HepG2 (cell line): Measurements from ENCODE around the gene SLAMF9. TPM values are rescaled to one million over a fixed set of nuclear protein-coding genes. Genes with fewer than 3 reads are reported as not detected.

Experiments used
- ATAC-seq: fragments of 200-7000 bp; cut with Tn5 transposase; 3 replicates; pipeline ENCODE4 v1.9.1; 2020; ENCODE audit warnings: mild to moderate bottlenecking, moderate library complexity
- BruUV-seq: library from RNA; stranded (reverse); fragments of 400-500 nt; replicated peaks from 2 replicates; lab custom pipeline; 2021; lab: Mats Ljungman, UMichigan
- CTCF ChIA-PET: fragments of 300-600 bp; formaldehyde crosslinking; extraction: SDS; loops from one replicate; lab custom pipeline; 2021; ENCODE audit warnings: low total read pairs, inconsistent platforms, low intra/inter-chr PET ratio; lab: Yijun Ruan, JAX
- POLR2A ChIA-PET: fragments of 350-600 bp; sonication (Branson Sonifier 250); formaldehyde crosslinking; loops from one replicate; lab custom pipeline; 2020; ENCODE audit warnings: antibody characterized with exemption, inconsistent platforms; lab: Yijun Ruan, JAX
- DNase-seq: peaks from one replicate; pipeline ENCODE4 v3.0.0-alpha.2; 2015; ENCODE audit warnings: low spot score
- FAIRE-seq: peaks from 3 replicates; lab custom pipeline; 2011; peaks lifted over from hg19 to GRCh38; lab: Jason Lieb, UNC
- H2AFZ ChIP-seq: one replicate; pipeline ENCODE4 v1.6.1; 2011; ENCODE audit warnings: low read length, inconsistent platforms
- H3K27ac ChIP-seq: fragments of 300-600 bp; 3 replicates; pipeline ENCODE4 v1.8.0; 2011; ENCODE audit warnings: mixed run types, mild to moderate bottlenecking, mixed read lengths, low read length, inconsistent platforms; ENCODE audit not compliant: insufficient read depth; ENCODE audit errors: extremely low read length
- H3K27me3 ChIP-seq, 2 experiments: fragments of 200-600 bp in 1 of 2; 2 replicates in 1 of 2; 3 replicates in 1 of 2; pipeline versions ENCODE4 v1.6.0 to v1.8.0; 2011; ENCODE audit warnings: low read length in 2 of 2, mild to moderate bottlenecking in 2 of 2, moderate library complexity in 2 of 2, inconsistent platforms in 1 of 2; ENCODE audit not compliant: insufficient read depth in 2 of 2, control insufficient read depth in 1 of 2
- H3K36me3 ChIP-seq, 2 experiments: fragments of 200-600 bp in 1 of 2; replicated peaks in 1 of 2; 2 replicates in 1 of 2; 3 replicates in 1 of 2; pipeline versions ENCODE4 v1.5.1 to v1.8.0; 2011; ENCODE audit warnings: low read length in 2 of 2, inconsistent platforms in 1 of 2; ENCODE audit not compliant: insufficient read depth in 2 of 2, control insufficient read depth in 1 of 2
- H3K4me1 ChIP-seq: 2 replicates; pipeline ENCODE4 v1.5.1; 2012; ENCODE audit warnings: low read length, inconsistent platforms; ENCODE audit not compliant: insufficient read depth
- H3K4me2 ChIP-seq: 2 replicates; pipeline ENCODE4 v1.6.0; 2011; ENCODE audit warnings: low read depth, low read length, inconsistent platforms
- H3K4me3 ChIP-seq, 3 experiments: fragments of 200-600 bp in 1 of 3; sonication (generic), shearing (Covaris generic) in 1 of 3; replicated peaks in 1 of 3; 2 replicates each; pipeline ENCODE4 v1.5.1; 2011 to 2016; ENCODE audit warnings: low read length in 3 of 3, inconsistent platforms in 2 of 3, low read depth in 2 of 3, mild to moderate bottlenecking in 2 of 3, control low read depth in 1 of 3, mixed read lengths in 1 of 3; ENCODE audit not compliant: insufficient read depth in 1 of 3
- H3K79me2 ChIP-seq: one replicate; pipeline ENCODE4 v1.6.1; 2011; ENCODE audit warnings: low read length, inconsistent platforms; ENCODE audit not compliant: insufficient read depth
- H3K9ac ChIP-seq: 2 replicates; pipeline ENCODE4 v1.6.0; 2011; ENCODE audit warnings: mild to moderate bottlenecking, low read depth, low read length, inconsistent platforms; ENCODE audit not compliant: insufficient read depth
- H3K9me3 ChIP-seq: 2 replicates; pipeline ENCODE4 v1.5.1; 2012; ENCODE audit warnings: mild to moderate bottlenecking, low read length
- H4K20me1 ChIP-seq: 2 replicates; pipeline ENCODE4 v1.6.0; 2011; ENCODE audit warnings: inconsistent platforms, mild to moderate bottlenecking, low read length, moderate library complexity; ENCODE audit not compliant: insufficient read depth
- ARNTL ChIP-seq: sonication (generic); formaldehyde crosslinking; IDR thresholded peaks from 2 replicates; pipeline ENCODE4 v1.4.0; 2020; ENCODE audit warnings: mild to moderate bottlenecking, missing genetic modification reagents
- ATF7 ChIP-seq, 2 experiments: fragments of 450-650 bp in 1 of 2; sonication (generic) in 1 of 2; formaldehyde crosslinking in 1 of 2; IDR thresholded peaks; 2 replicates each; pipeline versions ENCODE4 v1.4.0 to v1.6.1; 2016 to 2020; ENCODE audit warnings: antibody characterized with exemption in 1 of 2, mild to moderate bottlenecking in 1 of 2, missing genetic modification reagents in 1 of 2
- NCOA1 ChIP-seq: sonication (generic); formaldehyde crosslinking; IDR thresholded peaks from 2 replicates; pipeline ENCODE4 v1.9.0; 2021; ENCODE audit warnings: missing genetic modification reagents
- PCBP2 ChIP-seq: fragments of 200-400 bp; formaldehyde crosslinking; optimal IDR thresholded peaks from 2 replicates; pipeline ENCODE3; 2018; ENCODE audit warnings: low read length, low read depth; ENCODE audit not compliant: poor library complexity, severe bottlenecking
- PHF5A ChIP-seq: IDR thresholded peaks from one replicate; pipeline ENCODE4 v1.6.1; 2018; ENCODE audit warnings: low read depth, missing genetic modification reagents; ENCODE audit not compliant: unreplicated experiment
- TBP ChIP-seq: sonication (generic); formaldehyde crosslinking; IDR thresholded peaks from 2 replicates; pipeline ENCODE4 v1.5.0; 2020; ENCODE audit warnings: missing genetic modification reagents
- WGBS: methylation state at CpG from one replicate; pipeline ENCODE4 v1.1.6; 2017; ENCODE audit warnings: low lambda C conversion rate; 5-methylcytosine and 5-hydroxymethylcytosine counted together
- in situ Hi-C: cut with HindIII; loops from 2 replicates; pipeline ENCODE4 v1.10.0; 2017; ENCODE audit warnings: low pct_unique_long_range_greater_than_20kb; ENCODE audit not compliant: extremely low pct_ligation_motif_present
- intact Hi-C: fragments of 100-400 bp; cut with micrococcal nuclease; formaldehyde crosslinking; loops from one replicate; pipeline ENCODE4 v1.10.0; 2022; ENCODE audit not compliant: unreplicated experiment
- polyA plus RNA-seq, 8 experiments: library from polyadenylated mRNA; depleted of rRNA in 3 of 8; stranded (reverse) in 7 of 8; unstranded in 1 of 8; fragments of >200 nt; fragmentation: Illumina TruSeq in 4 of 8; extraction: Trizol in 4 of 8; gene quantifications; 2 replicates each; pipeline versions ENCODE4 v1.2.1 to v1.2.3, GENCODE V29; 2011 to 2016; ENCODE audit warnings: low read depth in 4 of 8, missing spikeins in 1 of 8, mixed read lengths in 1 of 8; ENCODE audit not compliant: insufficient read depth in 1 of 8
- total RNA-seq, 5 experiments: library from RNA; depleted of rRNA; stranded (reverse); fragments of >200 nt; fragmentation: Illumina TruSeq; extraction: Trizol; gene quantifications; 2 replicates each; pipeline ENCODE4 v1.2.3, GENCODE V29; 2016; ENCODE audit warnings: low read depth in 1 of 5
- TF ChIP-seq, protein P1 (sequence below): sonication (generic); formaldehyde crosslinking; IDR thresholded peaks from 2 replicates; pipeline ENCODE4 v1.9.0; 2021; ENCODE audit warnings: missing genetic modification reagents, mild to moderate bottlenecking, borderline replicate concordance

SLAMF9 gene
- total and polyA plus RNA-seq, 2 of the 13 experiments (the other 11 are each of a cell fraction or from before 2014, with no cell fraction given): 0.82 TPM; not detected in 1

DNA sequence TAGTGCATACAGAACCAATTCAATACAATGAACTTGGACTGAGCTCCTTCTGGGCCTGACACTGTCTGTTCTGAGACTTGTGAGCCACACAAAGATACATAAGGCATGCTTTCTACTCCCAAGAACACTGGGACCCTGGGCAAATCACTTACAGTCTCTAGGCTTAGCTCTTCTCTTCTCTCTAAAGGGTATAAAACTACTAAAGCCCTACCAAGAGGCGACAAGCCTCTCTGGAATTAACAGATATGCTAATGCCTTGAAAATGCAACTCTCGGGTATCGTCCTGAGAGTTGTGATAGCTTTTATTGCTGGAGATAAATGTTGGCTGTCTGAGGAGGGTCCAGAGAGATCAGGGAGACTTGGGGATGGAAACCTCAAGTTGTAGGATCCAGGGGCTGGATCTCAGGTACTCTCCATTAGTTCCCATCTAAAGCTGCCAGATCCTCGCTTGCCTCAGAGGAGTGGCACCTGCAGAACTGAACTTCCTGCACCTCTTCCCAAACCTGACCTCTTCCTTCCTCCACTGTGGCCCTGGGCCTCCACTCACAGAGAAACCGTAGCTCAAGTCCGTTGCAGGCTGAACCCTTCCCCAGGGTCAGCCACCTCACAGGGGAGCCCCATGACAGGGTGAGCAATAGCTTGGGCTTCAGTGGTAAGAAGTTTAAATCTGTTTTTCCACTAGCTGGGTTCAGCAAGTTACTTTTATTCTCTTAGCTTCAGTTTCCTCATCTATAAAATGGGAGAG, 42.5 kb downstream of the SLAMF9 start:
- no TSS peak for BruUV-seq
- no peak for FAIRE-seq
- DNase-seq: no peak
- H4K20me1 ChIP-seq: no peaks in the 10 kb centered on the region
- no peak overlapping the region for H2AFZ ChIP-seq
- H3K79me2 ChIP-seq: no peaks in the 10 kb centered on the region
- no peak overlapping the region for H3K27ac ChIP-seq
- ATAC-seq: no peak
- TF ChIP-seq PCBP2: no peak
- TF ChIP-seq ATF7 (IDR thresholded peaks at IDR 0.05): no peak
- TF ChIP-seq ATF7 (CRISPR knock-in tag; IDR thresholded peaks at IDR 0.05): no peak
- no peak for TF ChIP-seq PHF5A (CRISPR knock-in tag)
- TF ChIP-seq TBP (CRISPR knock-in tag): no peak
- no peak for TF ChIP-seq NCOA1 (CRISPR knock-in tag)
- TF ChIP-seq, protein P1, sequence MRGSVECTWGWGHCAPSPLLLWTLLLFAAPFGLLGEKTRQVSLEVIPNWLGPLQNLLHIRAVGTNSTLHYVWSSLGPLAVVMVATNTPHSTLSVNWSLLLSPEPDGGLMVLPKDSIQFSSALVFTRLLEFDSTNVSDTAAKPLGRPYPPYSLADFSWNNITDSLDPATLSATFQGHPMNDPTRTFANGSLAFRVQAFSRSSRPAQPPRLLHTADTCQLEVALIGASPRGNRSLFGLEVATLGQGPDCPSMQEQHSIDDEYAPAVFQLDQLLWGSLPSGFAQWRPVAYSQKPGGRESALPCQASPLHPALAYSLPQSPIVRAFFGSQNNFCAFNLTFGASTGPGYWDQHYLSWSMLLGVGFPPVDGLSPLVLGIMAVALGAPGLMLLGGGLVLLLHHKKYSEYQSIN (CRISPR knock-in tag): no peak
- no peak for TF ChIP-seq ARNTL (CRISPR knock-in tag)
- peaks cover 13% of the 10 kb centered on the region for H3K4me1 ChIP-seq
- ChIA-PET POLR2A (no interaction called here), CTCF (no interaction called here)
- no peak overlapping the region for H3K4me3 ChIP-seq
- WGBS: 19% methylated on average over 4 of the region's 6 CpGs
- H3K4me2 ChIP-seq: no peak overlapping the region
- in situ Hi-C loops: no loop called here
- peaks cover 0 to 4% of the 10 kb centered on the region in 2 experiments; a peak in 1 of 5 replicates for H3K27me3 ChIP-seq
- H3K36me3 ChIP-seq: no peaks in the 10 kb centered on the region
- no peaks in the 10 kb centered on the region for H3K9me3 ChIP-seq
- intact Hi-C loops: no loop called here
- no peak overlapping the region for H3K9ac ChIP-seq
